H1 (cell line): ENCODE measurements around the gene CPNE5. TPM values are rescaled to one million over a fixed set of nuclear protein-coding genes. Genes with fewer than 3 reads are reported as not detected.

Source experiments
- CTCF ChIA-PET: fragments of 300-600 bp; sonication (Branson Sonifier 250); formaldehyde crosslinking; loops from one replicate; lab custom pipeline; 2021; ENCODE audit not compliant: partially characterized antibody; lab: Charles Lee
- POLR2A ChIA-PET: fragments of 300-600 bp; sonication (Branson Sonifier 250); formaldehyde crosslinking; loops from one replicate; lab custom pipeline; 2021; ENCODE audit warnings: inconsistent platforms; ENCODE audit not compliant: partially characterized antibody; lab: Charles Lee
- DNase-seq, 2 experiments: peaks; one replicate each; pipeline versions ENCODE4 v3.0.0 to v3.0.0-alpha.2; 2010 to 2022; ENCODE audit warnings: low spot score in 2 of 2, low read depth in 1 of 2, mixed read lengths in 1 of 2
- FAIRE-seq: peaks from 2 replicates; lab custom pipeline; 2011; peaks lifted over from hg19 to GRCh38; lab: Jason Lieb, UNC
- H2AFZ ChIP-seq: 2 replicates; pipeline ENCODE4 v1.8.1; 2012; ENCODE audit warnings: low read length, inconsistent platforms
- H2AK5ac ChIP-seq: 2 replicates; pipeline ENCODE4 v1.6.1; 2013; ENCODE audit warnings: low read depth, low read length
- H2BK120ac ChIP-seq: replicated peaks from 2 replicates; pipeline ENCODE3; 2013; ENCODE audit warnings: low read depth, low read length, inconsistent platforms
- H2BK12ac ChIP-seq: 2 replicates; pipeline ENCODE4 v1.6.1; 2013; ENCODE audit warnings: low read depth, low read length
- H2BK15ac ChIP-seq: 2 replicates; pipeline ENCODE4 v1.6.1; 2013; ENCODE audit warnings: low read length
- H2BK20ac ChIP-seq: 2 replicates; pipeline ENCODE4 v1.6.1; 2013; ENCODE audit warnings: low read length
- H2BK5ac ChIP-seq: 2 replicates; pipeline ENCODE4 v1.6.1; 2013; ENCODE audit warnings: low read depth, low read length
- H3K14ac ChIP-seq: 2 replicates; pipeline ENCODE4 v1.6.1; 2013; ENCODE audit warnings: inconsistent platforms; ENCODE audit not compliant: insufficient read length
- H3K18ac ChIP-seq: 2 replicates; pipeline ENCODE4 v1.6.1; 2013; ENCODE audit warnings: low read length; ENCODE audit errors: extremely low read depth
- H3K23ac ChIP-seq: 2 replicates; pipeline ENCODE4 v1.6.1; 2013; ENCODE audit warnings: inconsistent platforms; ENCODE audit not compliant: insufficient read length
- H3K23me2 ChIP-seq: 2 replicates; pipeline ENCODE4 v1.6.1; 2013; ENCODE audit warnings: low read depth, low read length
- H3K27ac ChIP-seq: 2 replicates; pipeline ENCODE4 v1.6.1; 2011; ENCODE audit warnings: low read depth, low read length, inconsistent platforms
- H3K27me3 ChIP-seq, 4 experiments: replicated peaks in 1 of 4; 1 replicate in 1 of 4; 2 replicates in 3 of 4; pipeline versions ENCODE4 v1.6.1 to v1.8.1; 2011 to 2013; ENCODE audit warnings: low read length in 3 of 4, mild to moderate bottlenecking in 3 of 4, inconsistent platforms in 2 of 4, mixed read lengths in 2 of 4, moderate library complexity in 1 of 4; ENCODE audit not compliant: control insufficient read depth in 3 of 4, insufficient read depth in 3 of 4; ENCODE audit errors: extremely low read depth in 1 of 4
- H3K36me3 ChIP-seq, 4 experiments: 2 replicates each; pipeline versions ENCODE4 v1.6.1 to v1.8.1; 2011 to 2013; ENCODE audit warnings: mild to moderate bottlenecking in 4 of 4, low read length in 3 of 4, moderate library complexity in 2 of 4, control low read depth in 1 of 4, inconsistent platforms in 1 of 4; ENCODE audit not compliant: insufficient read depth in 4 of 4, control insufficient read depth in 2 of 4
- H3K4ac ChIP-seq: replicated peaks from 2 replicates; pipeline ENCODE3; 2013; ENCODE audit warnings: low read length, low read depth, mixed read lengths, inconsistent platforms; ENCODE audit not compliant: insufficient read length
- H3K4me1 ChIP-seq, 4 experiments: replicated peaks in 1 of 4; 1 replicate in 1 of 4; 2 replicates in 3 of 4; pipeline versions ENCODE4 v1.6.1 to v1.8.1; 2011 to 2013; ENCODE audit warnings: low read length in 3 of 4, inconsistent platforms in 2 of 4, mixed read lengths in 1 of 4; ENCODE audit not compliant: insufficient read depth in 4 of 4, control insufficient read depth in 3 of 4
- H3K4me2 ChIP-seq, 2 experiments: 2 replicates each; pipeline versions ENCODE4 v1.6.1 to v1.8.1; 2011 to 2013; ENCODE audit warnings: low read depth in 2 of 2, low read length in 2 of 2, control low read depth in 1 of 2, inconsistent platforms in 1 of 2, mild to moderate bottlenecking in 1 of 2; ENCODE audit not compliant: insufficient read depth in 1 of 2
- H3K4me3 ChIP-seq, 4 experiments: fragments of 200-600, 300-600 bp in 1 of 4; sonication (generic), shearing (Covaris generic), sonication (Bioruptor Twin) in 1 of 4; 2 replicates each; pipeline versions ENCODE4 v1.5.1 to v1.8.1; 2011 to 2016; ENCODE audit warnings: low read length in 4 of 4, low read depth in 3 of 4, control low read depth in 2 of 4, inconsistent platforms in 2 of 4, mild to moderate bottlenecking in 2 of 4, mixed read lengths in 1 of 4, moderate library complexity in 1 of 4; ENCODE audit not compliant: insufficient read depth in 2 of 4; ENCODE audit errors: extremely low read depth in 1 of 4
- H3K56ac ChIP-seq: replicated peaks from 2 replicates; pipeline ENCODE3; 2013; ENCODE audit warnings: low read depth, mild to moderate bottlenecking, mixed read lengths, low read length, inconsistent platforms; ENCODE audit not compliant: insufficient read length
- H3K79me1 ChIP-seq: 2 replicates; pipeline ENCODE4 v1.6.1; 2013; ENCODE audit warnings: low read depth, low read length, control low read depth
- H3K79me2 ChIP-seq, 2 experiments: 2 replicates each; pipeline versions ENCODE4 v1.6.1 to v1.8.1; 2012 to 2013; ENCODE audit warnings: low read length in 2 of 2, mild to moderate bottlenecking in 2 of 2, inconsistent platforms in 1 of 2; ENCODE audit not compliant: insufficient read depth in 2 of 2, control insufficient read depth in 1 of 2
- H3K9ac ChIP-seq, 4 experiments: replicated peaks in 1 of 4; 1 replicate in 1 of 4; 2 replicates in 3 of 4; pipeline versions ENCODE4 v1.6.1 to v1.8.1; 2011 to 2013; ENCODE audit warnings: low read depth in 3 of 4, low read length in 3 of 4, control low read depth in 2 of 4, mild to moderate bottlenecking in 2 of 4, moderate library complexity in 2 of 4, inconsistent platforms in 1 of 4; ENCODE audit errors: extremely low read depth in 1 of 4
- H3K9me3 ChIP-seq, 2 experiments: 2 replicates each; pipeline versions ENCODE4 v1.6.1 to v1.8.1; 2012 to 2013; ENCODE audit warnings: mild to moderate bottlenecking in 2 of 2, moderate library complexity in 2 of 2, control low read depth in 1 of 2, inconsistent platforms in 1 of 2, low read depth in 1 of 2, low read length in 1 of 2, mixed read lengths in 1 of 2; ENCODE audit not compliant: insufficient read depth in 2 of 2
- H4K20me1 ChIP-seq, 2 experiments: replicated peaks in 1 of 2; 2 replicates each; pipeline versions ENCODE3 to v1.8.1; 2011 to 2013; ENCODE audit warnings: inconsistent platforms in 2 of 2, low read length in 2 of 2, mild to moderate bottlenecking in 1 of 2; ENCODE audit not compliant: insufficient read depth in 2 of 2, control insufficient read depth in 1 of 2
- H4K5ac ChIP-seq: 2 replicates; pipeline ENCODE4 v1.6.1; 2013; ENCODE audit warnings: low read length, low read depth, mixed read lengths, inconsistent platforms; ENCODE audit not compliant: insufficient read length
- H4K8ac ChIP-seq: 2 replicates; pipeline ENCODE4 v1.8.0; 2013; ENCODE audit warnings: mild to moderate bottlenecking, moderate library complexity, low read length, inconsistent platforms; ENCODE audit not compliant: insufficient read depth; ENCODE audit errors: extremely low read depth
- H4K91ac ChIP-seq: replicated peaks from 2 replicates; pipeline ENCODE3; 2013; ENCODE audit warnings: low read length, mixed read lengths, inconsistent platforms; ENCODE audit not compliant: insufficient read length
- HDAC6 ChIP-seq: IDR thresholded peaks from one replicate; pipeline ENCODE4 v1.7.1; 2012; ENCODE audit warnings: low read depth, mild to moderate bottlenecking, inconsistent platforms, low read length, moderate library complexity
- KDM1A ChIP-seq: fragments of 200-600, 300-600 bp; sonication (generic); IDR thresholded peaks from 2 replicates; pipeline ENCODE4 v1.7.1; 2016; ENCODE audit warnings: mild to moderate bottlenecking, low read length, borderline replicate concordance
- KDM4A ChIP-seq: IDR thresholded peaks from one replicate; pipeline ENCODE4 v1.7.1; 2012; ENCODE audit warnings: low read depth, mild to moderate bottlenecking, moderate library complexity, low read length, inconsistent platforms; ENCODE audit not compliant: severe bottlenecking
- NANOG ChIP-seq: IDR thresholded peaks from 2 replicates; pipeline ENCODE4 v1.6.1; 2011; ENCODE audit warnings: low read length, low read depth, mild to moderate bottlenecking, inconsistent platforms; ENCODE audit not compliant: insufficient read depth, poor library complexity, severe bottlenecking
- POLR2A ChIP-seq, 2 experiments: IDR thresholded peaks; 1 replicate in 1 of 2; 2 replicates in 1 of 2; pipeline ENCODE4 v1.6.1; 2011; ENCODE audit warnings: low read depth in 2 of 2, low read length in 2 of 2, mild to moderate bottlenecking in 2 of 2; ENCODE audit errors: control extremely low read depth in 1 of 2
- SP1 ChIP-seq: IDR thresholded peaks from 2 replicates; pipeline ENCODE4 v1.6.1; 2011; ENCODE audit warnings: low read depth, low read length
- SUZ12 ChIP-seq: fragments of 200-600 bp; sonication (generic); IDR thresholded peaks from 2 replicates; pipeline ENCODE4 v1.6.1; 2012; ENCODE audit warnings: mild to moderate bottlenecking, inconsistent platforms, low read length, moderate library complexity, mixed read lengths
- TAF7 ChIP-seq: optimal IDR thresholded peaks from 2 replicates; pipeline ENCODE3; 2011; ENCODE audit warnings: low read depth, mild to moderate bottlenecking, inconsistent platforms, low read length, moderate library complexity, borderline replicate concordance
- WGBS, 2 experiments: shearing (Covaris generic) in 1 of 2; methylation state at CpG; one replicate each; pipeline versions ENCODE4 v1.1.6 to v1.1.7; 2013 to 2015; ENCODE audit warnings: low lambda C conversion rate in 2 of 2, mixed read lengths in 2 of 2, inconsistent platforms in 1 of 2, low coverage in 1 of 2, missing lambda C conversion rate in 1 of 2; ENCODE audit not compliant: insufficient replicate concordance in 2 of 2, insufficient coverage in 1 of 2, insufficient read length in 1 of 2; ENCODE audit errors: extremely low coverage in 1 of 2, missing lambda C conversion rate in 1 of 2; 5-methylcytosine and 5-hydroxymethylcytosine counted together
- polyA plus RNA-seq, 7 experiments: library from polyadenylated mRNA; depleted of rRNA in 3 of 7; stranded (reverse) in 5 of 7; unstranded in 2 of 7; fragments of >200 nt in 5 of 7; fragments of 200-250 nt in 2 of 7; gene quantifications; 1 replicate in 5 of 7; 2 replicates in 1 of 7; 4 replicates in 1 of 7; pipeline versions ENCODE4 v1.2.1 to v1.2.3, GENCODE V29; 2011 to 2013; ENCODE audit warnings: missing spikeins in 2 of 7, mixed read lengths in 2 of 7
- total RNA-seq: library from RNA; stranded (reverse); fragmentation: NEBNext Ultra II Directional; extraction: Animal tissue kit (Norgen Biotek cat#: 25700); gene quantifications from 2 replicates; pipeline ENCODE4 v1.2.1, GENCODE V29; 2021

Gene CPNE5
- total and polyA plus RNA-seq, 2 of the 8 experiments (the other 6 are each of a cell fraction or from before 2014, with no cell fraction given) = 0.88 to 1.8 TPM

DNA sequence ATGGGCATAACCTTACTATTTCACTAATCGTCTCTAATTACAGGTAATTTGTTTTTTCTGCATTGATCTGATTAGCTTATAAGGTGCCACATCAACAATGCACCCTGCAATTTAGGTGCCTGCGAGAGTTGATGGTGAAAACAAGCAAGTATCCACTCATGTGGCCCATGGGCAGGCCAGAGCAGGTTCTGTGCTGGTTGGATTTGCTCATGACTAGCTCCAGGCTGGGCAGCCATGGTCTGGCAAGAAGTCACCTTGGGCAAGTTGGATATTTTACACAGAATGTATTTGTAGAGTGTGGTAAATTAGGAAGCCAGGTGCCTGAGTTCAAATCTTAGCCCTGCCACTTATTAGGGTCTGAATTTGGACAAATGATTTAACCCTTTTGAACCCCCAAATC is 116.4 kb downstream of the CPNE5 start:
- Histone ChIP-seq H2BK20ac (no peak overlapping the region), H3K18ac (no peak overlapping the region), H3K4me2 (no peak overlapping the region), H3K9ac (no peak overlapping the region), H4K5ac (no peak overlapping the region), H3K27me3 (no peaks in the 10 kb centered on the region), H2BK120ac (no peak overlapping the region), H2BK5ac (no peak overlapping the region), H3K79me2 (no peaks in the 10 kb centered on the region), H3K23me2 (no peaks in the 10 kb centered on the region), H2BK15ac (no peak overlapping the region), H3K56ac (no peak overlapping the region), H3K4me3 (no peak overlapping the region), H3K27ac (no peak overlapping the region), H3K14ac (no peak overlapping the region), H3K36me3 (no peaks in the 10 kb centered on the region), H2AFZ (no peak overlapping the region), H4K8ac (no peak overlapping the region), H3K23ac (no peak overlapping the region), H3K4ac (no peak overlapping the region), H4K91ac (no peak overlapping the region), H3K9me3 (no peaks in the 10 kb centered on the region), H3K4me1 (no peaks in the 10 kb centered on the region; a peak in 1 of 7 replicates), H2AK5ac (no peak overlapping the region), H2BK12ac (no peak overlapping the region), H3K79me1 (no peaks in the 10 kb centered on the region; the same call in 1 of the 2 replicates), H4K20me1 (no peaks in the 10 kb centered on the region)
- 94% methylated on average over 2 of the region's 2 CpGs; no CpG with 5 or more reads in 1 of the 2 experiments for WGBS, 2 experiments
- CTCF ChIA-PET = interaction anchor here (0.7 to 5.5 kb wide), 13 partner anchors 8 to 230 kb away, joined by 3 to 35 read pairs (median 14); no protein-coding TSS in a partner anchor
- TF ChIP-seq SP1 (no peak), SUZ12 (no peak), KDM4A (no peak), TAF7 (no peak), POLR2A (IDR thresholded peaks at IDR 0.05; ENCODE audit: control extremely low read depth in 1 of 2, low read depth in 2 of 2, low read length in 2 of 2) (no peak), HDAC6 (no peak), KDM1A (no peak), NANOG (no peak)
- FAIRE-seq (no peak), DNase-seq (no peak)
- POLR2A ChIA-PET = interaction anchor here (1.9 to 2.6 kb wide), 2 partner anchors 113 to 126 kb away, joined by 7 to 8 read pairs; no protein-coding TSS in a partner anchor
